GM23338 (cell line): Measurements from ENCODE around the gene CDR2. TPM values are rescaled to one million over a fixed set of nuclear protein-coding genes. Genes with fewer than 3 reads are reported as not detected.
A peak's percentile ranks its signal among the peaks of the same experiment; 100 is the strongest.

Source experiments
- ATAC-seq: fragments of 200-7000 bp; cut with Tn5 transposase; 3 replicates; pipeline ENCODE4 v1.9.1; 2020
- DNase-seq: peaks from one replicate; pipeline ENCODE4 v3.0.0-alpha.2; 2015; ENCODE audit warnings: low spot score
- H2AFZ ChIP-seq: fragments of 200-600 bp; sonication (generic); 2 replicates; pipeline ENCODE4 v1.8.0; 2016; ENCODE audit warnings: antibody characterized with exemption, mild to moderate bottlenecking, moderate library complexity
- H3F3A ChIP-seq: fragments of 200-600 bp; sonication (generic); replicated peaks from 2 replicates; pipeline ENCODE4 v1.8.0; 2017; ENCODE audit warnings: antibody characterized with exemption, mixed run types, low read depth
- H3K27ac ChIP-seq: fragments of 200-600 bp; sonication (generic); 2 replicates; pipeline ENCODE4 v1.6.1; 2016; ENCODE audit warnings: low read depth
- H3K27me3 ChIP-seq: fragments of 200-600 bp; sonication (generic); 2 replicates; pipeline ENCODE4 v1.8.0; 2016; ENCODE audit warnings: mild to moderate bottlenecking, mixed run types, moderate library complexity; ENCODE audit not compliant: insufficient read depth
- H3K36me3 ChIP-seq: fragments of 200-600 bp; sonication (generic); 2 replicates; pipeline ENCODE4 v1.8.0; 2016; ENCODE audit warnings: mild to moderate bottlenecking; ENCODE audit not compliant: insufficient read depth
- H3K4me1 ChIP-seq: fragments of 200-600 bp; sonication (generic); 2 replicates; pipeline ENCODE4 v1.8.0; 2016; ENCODE audit warnings: mild to moderate bottlenecking, moderate library complexity; ENCODE audit not compliant: insufficient read depth
- H3K4me2 ChIP-seq: fragments of 200-600 bp; sonication (generic); 2 replicates; pipeline ENCODE4 v1.7.1; 2017; ENCODE audit warnings: mixed run types
- H3K4me3 ChIP-seq: fragments of 200-600 bp; sonication (generic); 2 replicates; pipeline ENCODE4 v1.6.1; 2016; ENCODE audit warnings: mixed run types
- H3K79me2 ChIP-seq: fragments of 200-600 bp; sonication (generic); replicated peaks from 2 replicates; pipeline ENCODE4 v1.8.0; 2017; ENCODE audit warnings: mild to moderate bottlenecking; ENCODE audit not compliant: insufficient read depth
- H3K9me2 ChIP-seq: fragments of 200-600 bp; sonication (generic); 2 replicates; pipeline ENCODE4 v1.8.0; 2017; ENCODE audit not compliant: insufficient read depth
- H4K20me1 ChIP-seq: fragments of 200-600 bp; sonication (generic); replicated peaks from 2 replicates; pipeline ENCODE4 v1.8.0; 2017; ENCODE audit warnings: mild to moderate bottlenecking; ENCODE audit not compliant: insufficient read depth
- H3K27ac Mint-ChIP-seq: 2 replicates; pipeline ENCODE4 v1.8.0; 2020; ENCODE audit warnings: inconsistent platforms, mild to moderate bottlenecking, moderate library complexity, mixed read lengths
- H3K27me3 Mint-ChIP-seq: 3 replicates; pipeline ENCODE4 v1.8.0; 2022; ENCODE audit warnings: low read depth, mild to moderate bottlenecking, moderate library complexity, mixed read lengths, inconsistent platforms; ENCODE audit not compliant: insufficient read depth, poor library complexity
- H3K36me3 Mint-ChIP-seq: 3 replicates; pipeline ENCODE4 v1.8.0; 2021; ENCODE audit warnings: low read depth, mild to moderate bottlenecking, inconsistent platforms, moderate library complexity, mixed read lengths
- H3K4me1 Mint-ChIP-seq: 3 replicates; pipeline ENCODE4 v1.8.0; 2020; ENCODE audit warnings: mild to moderate bottlenecking, inconsistent platforms, mixed read lengths
- H3K4me3 Mint-ChIP-seq: 3 replicates; pipeline ENCODE4 v1.8.0; 2021; ENCODE audit warnings: moderate library complexity, mild to moderate bottlenecking, inconsistent platforms, mixed read lengths
- H3K9me3 Mint-ChIP-seq: 3 replicates; pipeline ENCODE4 v1.8.0; 2020; ENCODE audit warnings: moderate library complexity, mild to moderate bottlenecking, inconsistent platforms, mixed read lengths
- CREB1 ChIP-seq: fragments of 250-450 bp; sonication (Bioruptor Pico); IDR thresholded peaks from 2 replicates; pipeline ENCODE4 v1.5.0; 2020; ENCODE audit warnings: low read depth, mild to moderate bottlenecking, moderate library complexity
- CTCF ChIP-seq, 2 experiments: fragments of 200-600 bp in 1 of 2; sonication (generic) in 1 of 2; conservative IDR thresholded peaks; 2 replicates each; pipeline versions ENCODE4 v1.5.1 to v1.6.1; 2016 to 2017; ENCODE audit warnings: antibody characterized with exemption in 2 of 2, low read depth in 2 of 2, mild to moderate bottlenecking in 2 of 2, moderate library complexity in 1 of 2
- ETS1 ChIP-seq: IDR thresholded peaks from 2 replicates; pipeline ENCODE4 v1.6.1; 2016; ENCODE audit warnings: antibody characterized with exemption
- EZH2 ChIP-seq: fragments of 200-600 bp; sonication (generic); IDR thresholded peaks from one replicate; pipeline ENCODE4 v1.8.0; 2017; ENCODE audit warnings: antibody characterized with exemption, mild to moderate bottlenecking, low read depth; ENCODE audit not compliant: unreplicated experiment
- JUNB ChIP-seq: IDR thresholded peaks from one replicate; pipeline ENCODE4 v1.6.1; 2016; ENCODE audit warnings: antibody characterized with exemption; ENCODE audit not compliant: unreplicated experiment
- POLR2AphosphoS5 ChIP-seq: IDR thresholded peaks from 2 replicates; pipeline ENCODE4 v1.6.1; 2016; ENCODE audit warnings: antibody characterized with exemption, low read depth
- STAT1 ChIP-seq: IDR thresholded peaks from one replicate; pipeline ENCODE4 v1.6.1; 2016; ENCODE audit warnings: antibody characterized with exemption; ENCODE audit not compliant: unreplicated experiment
- ZNF114 ChIP-seq: fragments of 250-450 bp; sonication (Bioruptor Pico); IDR thresholded peaks from 2 replicates; pipeline ENCODE4 v1.5.0; 2020; ENCODE audit warnings: mild to moderate bottlenecking, moderate library complexity
- ZNF331 ChIP-seq: fragments of 250-450 bp; sonication (Bioruptor Pico); IDR thresholded peaks from 2 replicates; pipeline ENCODE4 v1.5.0; 2020; ENCODE audit warnings: low read depth, mild to moderate bottlenecking, moderate library complexity
- ZNF462 ChIP-seq: fragments of 250-450 bp; sonication (Bioruptor Pico); IDR thresholded peaks from 2 replicates; pipeline ENCODE4 v1.5.0; 2020; ENCODE audit warnings: mild to moderate bottlenecking, moderate library complexity
- polyA plus RNA-seq: library from polyadenylated mRNA; unstranded; fragments of >200 nt; fragmentation: Nextera tagmentation; extraction: Ambion mirVana; gene quantifications from 2 replicates; pipeline ENCODE4 v1.2.1, GENCODE V29; 2016
- total RNA-seq: library from RNA; depleted of rRNA; stranded (reverse); fragments of >200 nt; shearing (Covaris generic); gene quantifications from 2 replicates; pipeline ENCODE4 v1.2.3, GENCODE V29; 2014

The CDR2 gene
- total and polyA plus RNA-seq, 2 experiments from 2014 or later = 17.7 to 39.3 TPM

- no peak for TF ChIP-seq JUNB
- no peak for TF ChIP-seq ZNF331 (CRISPR knock-in tag)
- no peak for TF ChIP-seq CREB1
- TF ChIP-seq ZNF114 (CRISPR knock-in tag) = no peak
- no peak for TF ChIP-seq ETS1
- TF ChIP-seq POLR2AphosphoS5 = no peak
- no peak for TF ChIP-seq STAT1
- TF ChIP-seq EZH2 = no peak
- no peak for TF ChIP-seq CTCF (conservative IDR thresholded peaks at IDR 0.05; ENCODE audit: low read depth in 2 of 2)
- no peak overlapping the region for H3K4me2 ChIP-seq
- peaks cover 17% of the 10 kb centered on the region for H3K36me3 ChIP-seq
- no peak overlapping the region for H3K4me3 ChIP-seq
- H3K4me1 ChIP-seq = peaks cover 30% of the 10 kb centered on the region
- DNase-seq (no peak), ATAC-seq (no peak)
- H3K36me3 Mint-ChIP-seq = peaks cover 37% of the 10 kb centered on the region
- H3K27me3 ChIP-seq = no peaks in the 10 kb centered on the region
- no peak overlapping the region for H3K27ac Mint-ChIP-seq
- H2AFZ ChIP-seq = no peak overlapping the region
- peaks cover 72% of the 10 kb centered on the region for H3K79me2 ChIP-seq
- peaks cover 2% of the 10 kb centered on the region for H3K27me3 Mint-ChIP-seq
- H4K20me1 ChIP-seq = peaks cover 36% of the 10 kb centered on the region
- H3K4me1 Mint-ChIP-seq = peaks cover 25% of the 10 kb centered on the region
- H3K27ac ChIP-seq = no peak overlapping the region
- H3K4me3 Mint-ChIP-seq = no peak overlapping the region
- H3K9me2 ChIP-seq = no peaks in the 10 kb centered on the region
- 0 out of 2 replicates have a peak, but pooled peaks cover 3% of the 10 kb centered on the region for H3F3A ChIP-seq
- no peaks in the 10 kb centered on the region for H3K9me3 Mint-ChIP-seq
Observed at GRCh38 chr16:22364241-22364640, 10.2 kb downstream of the CDR2 start.

- Histone ChIP-seq H4K20me1 (peaks cover 8% of the 10 kb centered on the region; the same call in 1 of the 2 replicates), H3K9me2 (no peaks in the 10 kb centered on the region), H3K36me3 (peaks cover 17% of the 10 kb centered on the region), H3F3A (0 out of 2 replicates have a peak, but pooled peaks cover 4% of the 10 kb centered on the region), H3K4me3 (no peak overlapping the region), H3K27me3 (no peaks in the 10 kb centered on the region), H3K4me1 (peaks cover 42% of the 10 kb centered on the region), H3K79me2 (peaks cover 60% of the 10 kb centered on the region), H3K27ac (peak overlapping the region; percentile 46), H2AFZ (no peak overlapping the region), H3K4me2 (no peak overlapping the region)
- H3K9me3 Mint-ChIP-seq = no peaks in the 10 kb centered on the region
- no peak overlapping the region for H3K4me3 Mint-ChIP-seq
- peaks cover 29% of the 10 kb centered on the region for H3K4me1 Mint-ChIP-seq
- ATAC-seq = no peak
- H3K36me3 Mint-ChIP-seq = peaks cover 37% of the 10 kb centered on the region
- no peak for DNase-seq
- H3K27me3 Mint-ChIP-seq = peaks cover 2% of the 10 kb centered on the region
- peak overlapping the region; percentile 38 for H3K27ac Mint-ChIP-seq
- no peak for TF ChIP-seq CREB1
- no peak for TF ChIP-seq STAT1
- no peak for TF ChIP-seq ZNF114 (CRISPR knock-in tag)
- no peak for TF ChIP-seq ZNF462 (CRISPR knock-in tag)
- TF ChIP-seq ETS1 = no peak
Observed at GRCh38 chr16:22360963-22361659, 13.3 kb downstream of the CDR2 start.
